ENCODE measurements around the gene ENTHD1.

Gene ENTHD1

GRCh38 chr22:39893526-39893925 is at the start of gene ENTHD1:
TSS of gene ENTHD1 (minus strand) at chr22:39893760. CDS start at chr22:39887748, 6,012 bp downstream.
- no peak for DNase-seq

GRCh38 chr22:39943337-39943736 is 49.8 kb upstream of the ENTHD1 start:
- no peak for DNase-seq

- no peak for DNase-seq
Measured at GRCh38 chr22:39942439-39943230, 49.1 kb upstream of the ENTHD1 start.

GRCh38 chr22:39941601-39942000 is 48.0 kb upstream of the ENTHD1 start:
- DNase-seq: no peak

- DNase-seq: no peak
Measured at GRCh38 chr22:39940757-39941305, 47.3 kb upstream of the ENTHD1 start.

GRCh38 chr22:39939830-39940229 is 46.3 kb upstream of the ENTHD1 start:
- no peak for DNase-seq

- DNase-seq: no peak
Measured at GRCh38 chr22:39938509-39939111, 45.0 kb upstream of the ENTHD1 start.

GRCh38 chr22:39937906-39938305 is 44.3 kb upstream of the ENTHD1 start:
- DNase-seq: no peak

- no peak for DNase-seq
Measured at GRCh38 chr22:39936523-39937145, 43.1 kb upstream of the ENTHD1 start.

- DNase-seq: no peak
Measured at GRCh38 chr22:39935612-39936011, 42.1 kb upstream of the ENTHD1 start.

- DNase-seq: no peak
Measured at GRCh38 chr22:39935116-39935515, 41.6 kb upstream of the ENTHD1 start.

GRCh38 chr22:39933741-39934140 is 40.2 kb upstream of the ENTHD1 start:
- DNase-seq: no peak

GRCh38 chr22:39932918-39933649 is 39.5 kb upstream of the ENTHD1 start:
- no peak for DNase-seq

- no peak for DNase-seq
Measured at GRCh38 chr22:39932166-39932565, 38.6 kb upstream of the ENTHD1 start.

- no peak for DNase-seq
Measured at GRCh38 chr22:39931251-39931650, 37.7 kb upstream of the ENTHD1 start.

GRCh38 chr22:39928536-39929520 is 35.3 kb upstream of the ENTHD1 start:
- no peak for DNase-seq

- no peak for DNase-seq
Measured at GRCh38 chr22:39927544-39927943, 34.0 kb upstream of the ENTHD1 start.

GRCh38 chr22:39926753-39927152 is 33.2 kb upstream of the ENTHD1 start:
- no peak for DNase-seq

- DNase-seq: no peak
Measured at GRCh38 chr22:39925909-39926679, 32.5 kb upstream of the ENTHD1 start.

- DNase-seq: no peak
Measured at GRCh38 chr22:39925273-39925672, 31.7 kb upstream of the ENTHD1 start.

- DNase-seq: no peak
Measured at GRCh38 chr22:39924286-39924685, 30.7 kb upstream of the ENTHD1 start.

Data from kidney glomerular epithelial cell (primary cell).